GM18858 (cell line): ENCODE data around the gene NCAN.
"Not testable (repeated sequence)": the region's sequence is repeated elsewhere in the genome, so short reads cannot be mapped to it uniquely, and the experiment has no call there.

Experiments
- ATAC-seq: cut with Tn5 transposase; IDR thresholded peaks from one replicate; pipeline ENCODE4 v1.9.1; 2021; ENCODE audit not compliant: unreplicated experiment

Gene NCAN

GRCh38 chr19:19223636-19224035, 11.9 kb downstream of the NCAN start:
- ATAC-seq = no peak

- ATAC-seq = no peak
Measured at GRCh38 chr19:19224150-19224851, 12.5 kb downstream of the NCAN start.

GRCh38 chr19:19224852-19225494, 13.2 kb downstream of the NCAN start:
- no peak for ATAC-seq

GRCh38 chr19:19226204-19226603, 14.4 kb downstream of the NCAN start:
- no peak for ATAC-seq

- ATAC-seq = no peak
Measured at GRCh38 chr19:19226663-19227062, 14.9 kb downstream of the NCAN start.

GRCh38 chr19:19227217-19227616, 15.5 kb downstream of the NCAN start:
- ATAC-seq = no peak

GRCh38 chr19:19229701-19230100, 17.9 kb downstream of the NCAN start:
- no peak for ATAC-seq

GRCh38 chr19:19230999-19231398, 19.2 kb downstream of the NCAN start:
- ATAC-seq = no peak

- no peak for ATAC-seq
Measured at GRCh38 chr19:19232261-19232721, 20.5 kb downstream of the NCAN start.

GRCh38 chr19:19234220-19234816, 22.6 kb downstream of the NCAN start:
- ATAC-seq = no peak

- ATAC-seq = no peak
Measured at GRCh38 chr19:19236173-19236572, 24.4 kb downstream of the NCAN start.

GRCh38 chr19:19238126-19238894, 26.6 kb downstream of the NCAN start:
- ATAC-seq = no peak

- no peak for ATAC-seq
Measured at GRCh38 chr19:19239675-19240074, 27.9 kb downstream of the NCAN start.

GRCh38 chr19:19240476-19240875, 28.7 kb downstream of the NCAN start:
- no peak for ATAC-seq

GRCh38 chr19:19250196-19250801, 38.5 kb downstream of the NCAN start:
- ATAC-seq = no peak

GRCh38 chr19:19253409-19253808, 41.7 kb downstream of the NCAN start:
- not testable (repeated sequence) for ATAC-seq

- no peak for ATAC-seq
Measured at GRCh38 chr19:19256072-19256969, 44.6 kb downstream of the NCAN start.

- no peak for ATAC-seq
Measured at GRCh38 chr19:19257137-19257536, 45.4 kb downstream of the NCAN start.

GRCh38 chr19:19257836-19258588, 46.3 kb downstream of the NCAN start:
- no peak for ATAC-seq
